ENCODE data around the gene ATG10.

GRCh38 chr5:82058710-82059109, 86.9 kb downstream of the ATG10 start:
- no peak for TF ChIP-seq REST (IDR thresholded peaks at IDR 0.05; ENCODE audit: insufficient read depth in 1 of 2, low read depth in 2 of 2, low read length in 2 of 2)
- no peak for TF ChIP-seq SIN3A (IDR thresholded peaks at IDR 0.05; ENCODE audit: borderline replicate concordance, insufficient read depth, low read length)
- TF ChIP-seq TAF1 (IDR thresholded peaks at IDR 0.05; ENCODE audit: borderline replicate concordance, insufficient read depth, low read length), result no peak
